IPS-NIHi11 (cell line): ENCODE data around the gene UPK1A.

Experiments
- DNase-seq: peaks from one replicate; pipeline ENCODE4 v3.0.0; 2012; ENCODE audit warnings: mixed read lengths, low spot score

UPK1A gene

DNA sequence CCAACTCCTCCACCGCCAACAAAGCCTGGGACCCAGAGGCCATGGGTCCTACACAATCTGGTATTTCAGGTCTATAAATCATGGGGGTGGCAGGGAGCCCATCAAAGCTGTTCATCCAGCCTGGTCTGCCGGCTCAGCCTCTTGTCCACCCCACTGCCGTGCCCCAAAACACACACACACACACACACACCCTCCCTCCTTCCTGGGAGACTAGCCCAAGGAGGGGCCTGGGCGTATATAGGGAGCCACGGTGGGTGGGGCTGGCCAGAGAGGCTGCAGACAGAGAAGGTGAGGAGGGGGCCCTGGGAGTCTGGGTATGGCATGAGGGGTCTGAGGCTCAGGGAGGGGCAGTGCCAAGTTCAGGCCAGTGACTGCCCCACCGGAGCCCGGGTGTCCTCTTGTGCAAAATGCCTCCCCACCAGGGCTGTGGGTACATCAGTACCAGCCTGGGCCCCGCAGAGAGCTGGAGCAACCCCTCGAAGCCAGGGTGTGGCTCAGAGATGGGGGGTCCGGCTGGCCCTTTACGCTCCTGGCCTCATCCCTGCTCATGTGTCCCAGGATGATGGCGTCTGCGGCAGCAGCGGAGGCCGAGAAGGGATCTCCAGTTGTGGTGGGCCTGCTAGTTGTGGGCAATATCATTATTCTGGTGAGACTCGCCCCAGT lies at the start of gene UPK1A:
Gene UPK1A, plus strand, starts transcription at position 267 of the 663 bp plus-strand sequence. Its CDS starts 296 bp downstream, at position 563.
- DNase-seq, result peak; percentile 11

DNA sequence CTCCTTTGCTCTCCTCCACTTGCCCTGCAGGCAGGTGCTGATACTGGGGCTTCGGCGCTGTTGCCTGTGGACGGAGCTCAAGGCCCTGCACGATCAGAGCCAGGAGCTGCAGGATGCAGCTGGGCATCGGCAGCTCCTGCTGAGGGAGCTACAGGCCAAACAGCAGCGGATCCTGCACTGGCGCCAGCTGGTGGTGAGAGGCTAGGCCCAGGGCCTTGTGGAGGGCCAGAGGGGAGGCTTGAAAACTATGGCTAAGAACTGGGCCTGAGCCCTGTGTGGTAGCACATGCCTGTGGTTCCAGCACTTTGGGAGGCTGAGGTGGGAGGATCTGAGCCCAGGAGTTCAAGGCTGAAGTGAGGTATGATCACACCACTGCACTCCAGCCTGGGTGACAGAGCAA lies 47.5 kb upstream of the UPK1A start:
- no peak for DNase-seq

DNA sequence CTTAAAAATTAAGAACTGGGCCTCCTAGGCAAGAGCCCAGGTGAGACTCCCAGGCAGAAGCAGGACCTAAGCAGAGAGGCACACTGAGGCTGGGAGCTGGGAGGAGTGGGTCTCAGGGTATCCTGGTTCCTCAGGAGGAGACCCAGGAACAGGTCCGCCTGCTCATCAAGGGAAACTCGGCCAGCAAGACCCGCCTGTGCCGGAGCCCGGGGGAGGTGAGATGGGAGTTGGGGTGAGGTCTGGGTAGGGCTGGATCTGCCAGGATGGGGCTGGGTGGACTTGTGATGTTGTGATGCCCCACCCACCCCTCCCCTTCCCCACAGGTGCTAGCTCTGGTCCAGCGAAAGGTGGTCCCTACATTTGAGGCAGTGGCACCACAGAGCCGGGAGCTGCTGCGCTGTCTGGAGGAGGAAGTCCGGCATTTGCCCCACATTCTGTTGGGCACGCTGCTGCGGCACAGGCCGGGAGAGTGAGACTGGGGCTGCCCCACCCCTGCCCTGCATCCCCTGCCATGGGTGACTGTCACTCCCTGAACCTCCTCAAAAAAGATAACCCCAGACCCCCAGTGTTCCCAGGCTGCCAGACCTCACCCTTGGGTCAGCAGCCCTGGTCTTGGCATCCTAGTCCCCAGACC lies 46.9 kb upstream of the UPK1A start:
- no peak for DNase-seq

DNA sequence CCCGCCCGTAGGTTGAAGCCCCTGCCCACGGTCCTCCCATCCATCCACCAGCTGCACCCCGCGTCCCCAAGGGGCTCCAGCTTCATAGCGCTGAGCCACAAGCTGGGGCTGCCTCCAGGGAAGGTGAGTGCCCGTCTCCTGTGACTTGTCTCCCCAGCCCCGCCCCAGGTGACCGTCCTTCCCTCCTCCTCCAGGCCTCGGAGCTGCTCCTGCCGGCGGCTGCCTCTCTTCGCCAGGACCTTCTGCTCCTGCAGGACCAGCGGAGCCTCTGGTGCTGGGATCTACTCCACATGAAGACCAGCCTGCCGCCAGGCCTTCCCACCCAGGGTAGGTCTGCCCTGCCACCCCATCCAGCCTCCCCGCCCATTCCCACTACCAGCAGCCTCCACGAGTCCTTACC lies 46.3 kb upstream of the UPK1A start:
- DNase-seq, result no peak

DNA sequence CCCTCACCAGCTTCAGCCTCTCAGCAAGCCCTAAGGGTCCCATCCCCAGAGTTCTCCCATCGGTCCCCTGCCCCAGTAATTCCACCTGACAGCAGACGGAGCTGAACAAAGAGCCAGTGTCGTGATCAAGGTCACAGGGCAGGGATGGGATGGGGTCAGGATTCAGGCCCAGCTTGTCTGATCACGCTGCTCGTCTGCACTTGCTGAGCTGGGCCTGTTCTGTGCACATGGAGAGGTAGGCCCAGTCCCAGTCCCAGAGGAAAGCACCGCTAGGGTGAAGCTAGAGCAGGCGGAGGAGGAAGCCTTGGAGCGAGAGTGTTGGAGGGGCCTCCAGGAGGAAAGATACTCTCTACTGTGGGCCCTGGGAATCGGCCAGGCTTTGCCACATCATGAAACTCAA lies 44.6 kb upstream of the UPK1A start:
- no peak for DNase-seq

DNA sequence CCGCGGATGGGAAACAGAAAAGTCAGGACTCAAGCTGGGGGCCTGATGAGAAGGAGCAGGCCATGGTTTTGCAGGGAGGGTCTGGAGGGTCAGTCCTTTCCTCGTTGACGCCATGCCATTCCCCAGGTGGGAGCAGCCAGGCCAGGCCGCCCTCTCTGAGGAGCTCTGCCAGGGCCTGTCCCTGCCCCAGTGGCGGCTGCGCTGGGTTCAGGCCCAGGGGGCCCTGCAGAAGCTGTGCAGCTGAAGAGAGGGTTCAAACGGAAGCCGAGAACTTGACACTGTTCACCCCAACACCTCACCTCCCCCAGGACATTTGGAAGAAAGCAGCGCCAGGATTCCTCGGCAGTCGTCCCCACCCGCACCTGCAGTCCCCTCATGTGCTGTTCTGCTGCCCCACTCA lies 43.6 kb upstream of the UPK1A start:
- no peak for DNase-seq

DNA sequence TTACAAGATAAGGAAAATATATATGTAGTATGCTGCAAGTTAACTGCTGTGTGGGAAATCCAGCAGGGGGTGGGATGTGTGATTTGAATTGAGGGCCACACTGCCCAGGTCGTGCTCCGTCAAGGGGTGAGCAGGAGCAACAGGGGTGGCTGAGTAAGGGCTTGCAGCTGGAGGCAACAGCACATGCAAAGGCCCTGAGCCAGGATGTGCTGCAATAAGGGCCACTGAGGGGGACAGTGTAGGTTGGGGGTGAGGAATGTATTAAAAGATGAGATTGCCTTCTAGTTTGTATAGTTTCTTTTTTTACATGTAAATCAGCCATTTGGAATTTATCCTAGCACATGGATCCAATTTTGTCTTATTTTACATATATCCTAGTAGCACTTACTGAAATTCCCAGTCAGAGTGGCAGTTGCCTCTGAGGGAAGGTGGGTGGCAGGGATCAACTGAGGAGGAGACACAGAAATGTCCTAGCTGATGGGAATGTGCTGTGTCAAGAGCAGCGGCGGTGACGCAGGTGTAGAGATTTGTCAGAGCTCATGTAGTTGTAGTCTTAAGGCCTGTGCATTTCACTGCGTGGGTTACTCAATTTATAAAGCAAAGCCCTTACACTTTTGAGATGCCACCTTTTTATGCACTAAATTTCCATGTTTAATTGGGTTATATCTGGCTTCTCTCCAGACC lies 42.8 kb upstream of the UPK1A start:
- no peak for DNase-seq

DNA sequence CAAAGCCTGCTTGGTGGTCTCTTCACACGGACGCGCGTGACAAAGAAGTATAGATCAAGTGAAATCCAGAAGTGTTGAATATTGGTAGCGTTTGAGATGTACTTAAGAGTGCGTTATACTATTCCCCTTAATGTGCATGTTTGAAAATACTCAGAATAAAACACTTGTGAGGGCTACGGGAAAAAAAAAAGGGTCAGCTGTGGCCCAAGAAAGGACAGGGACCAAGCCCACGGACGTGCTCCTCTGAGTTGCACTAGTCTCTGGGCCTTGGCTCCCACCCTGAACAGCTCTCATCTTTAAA lies 38.1 kb upstream of the UPK1A start:
- DNase-seq, result no peak

DNA sequence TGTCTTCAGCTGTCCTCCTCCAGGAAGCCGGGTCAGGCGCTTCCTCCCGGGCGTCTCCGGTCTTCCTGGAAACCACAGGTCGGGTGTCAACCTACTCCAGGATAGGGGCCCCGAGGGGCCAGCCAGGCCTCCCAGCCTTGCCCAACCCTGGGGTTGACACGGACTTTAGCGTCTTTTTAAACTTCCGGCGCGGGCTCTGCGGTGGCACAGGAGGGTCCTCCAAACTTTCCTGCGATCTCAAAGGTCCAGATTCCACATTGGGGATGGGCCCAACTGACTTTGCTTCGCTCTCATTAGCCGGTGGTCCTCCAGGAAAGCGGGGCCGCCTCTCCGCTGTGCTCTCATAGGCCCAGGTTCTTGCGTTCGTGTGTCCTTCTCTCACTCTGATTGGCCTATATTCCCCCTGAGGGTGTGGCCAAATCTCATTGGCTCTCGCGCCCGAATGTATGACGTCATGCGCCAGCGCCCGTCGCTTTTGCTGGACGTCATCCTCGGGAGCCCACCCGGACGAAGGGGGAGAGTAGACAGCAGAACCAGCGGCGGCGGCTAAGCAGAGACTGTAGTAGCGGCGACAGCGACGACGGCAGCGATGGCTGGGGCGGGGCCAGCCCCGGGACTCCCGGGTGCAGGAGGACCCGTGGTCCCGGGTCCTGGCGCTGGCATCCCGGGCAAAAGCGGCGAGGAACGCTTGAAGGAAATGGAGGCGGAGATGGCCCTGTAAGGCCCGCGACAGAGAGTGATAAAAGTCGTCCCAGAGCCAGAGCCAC lies 37.6 kb upstream of the UPK1A start, which contains the start of gene RBM42:
Gene RBM42, plus strand, starts transcription at position 472 of the 767 bp plus-strand sequence. Its CDS starts 118 bp downstream, at position 590.
- peak; percentile 99 for DNase-seq

DNA sequence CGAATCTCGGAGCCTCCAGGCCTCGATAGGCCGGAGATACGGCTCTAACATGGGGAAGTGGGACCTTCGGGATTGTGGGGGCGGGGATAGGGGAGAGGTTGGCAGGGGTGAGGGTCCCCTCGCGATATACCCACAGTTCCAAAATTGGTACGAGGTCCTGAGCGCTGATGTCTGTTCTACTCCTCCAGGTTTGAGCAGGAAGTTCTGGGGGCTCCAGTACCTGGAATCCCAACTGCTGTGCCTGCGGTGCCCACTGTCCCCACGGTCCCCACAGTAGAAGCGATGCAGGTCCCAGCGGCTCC lies 37.0 kb upstream of the UPK1A start:
- no peak for DNase-seq

DNA sequence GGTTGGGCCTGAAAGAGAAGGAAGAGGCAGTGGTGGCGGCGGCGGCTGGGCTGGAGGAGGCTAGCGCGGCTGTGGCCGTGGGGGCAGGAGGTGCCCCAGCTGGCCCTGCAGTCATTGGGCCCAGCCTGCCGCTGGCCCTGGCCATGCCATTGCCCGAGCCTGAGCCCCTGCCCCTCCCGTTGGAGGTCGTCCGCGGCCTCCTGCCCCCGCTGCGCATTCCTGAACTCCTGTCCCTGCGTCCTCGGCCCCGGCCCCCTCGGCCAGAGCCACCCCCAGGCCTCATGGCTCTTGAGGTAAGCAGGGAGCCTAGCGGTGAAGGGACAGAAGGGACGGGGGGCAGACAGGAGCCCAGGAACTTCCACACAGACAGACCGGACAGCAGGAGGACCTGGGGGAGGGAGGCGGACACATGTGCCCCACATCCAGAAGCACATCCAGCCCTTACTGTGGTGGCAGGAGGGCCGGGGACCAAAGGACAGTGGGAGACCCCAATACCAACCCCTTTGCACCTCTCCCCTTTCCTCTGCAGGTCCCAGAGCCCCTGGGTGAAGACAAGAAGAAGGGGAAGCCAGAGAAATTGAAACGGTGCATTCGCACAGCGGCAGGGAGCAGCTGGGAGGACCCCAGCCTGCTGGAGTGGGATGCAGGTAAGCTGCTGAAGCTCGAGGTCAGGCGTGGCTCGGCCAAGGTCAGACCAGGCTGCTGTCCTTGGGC lies 32.4 kb upstream of the UPK1A start:
- DNase-seq, result no peak

DNA sequence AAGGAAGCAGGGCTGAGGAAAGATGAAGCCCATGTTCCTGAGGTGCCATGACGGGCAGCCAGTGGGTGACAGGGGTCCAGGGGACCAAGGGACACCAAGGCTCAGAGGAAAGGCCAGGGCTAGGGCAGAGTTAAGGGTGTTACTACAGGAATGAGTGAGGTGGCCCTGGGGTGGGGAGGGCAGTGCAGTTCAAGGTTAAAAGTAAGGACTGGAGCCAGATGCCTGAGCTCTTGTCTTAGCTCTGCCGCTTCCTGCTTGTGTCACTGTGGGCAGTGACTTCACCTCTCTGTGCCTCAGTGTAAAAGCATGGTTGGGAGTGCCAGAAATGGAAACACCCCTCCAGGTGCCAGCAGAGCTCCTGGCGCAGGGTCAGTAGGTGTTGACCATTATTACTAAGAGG lies 29.7 kb upstream of the UPK1A start:
- DNase-seq, result no peak

DNA sequence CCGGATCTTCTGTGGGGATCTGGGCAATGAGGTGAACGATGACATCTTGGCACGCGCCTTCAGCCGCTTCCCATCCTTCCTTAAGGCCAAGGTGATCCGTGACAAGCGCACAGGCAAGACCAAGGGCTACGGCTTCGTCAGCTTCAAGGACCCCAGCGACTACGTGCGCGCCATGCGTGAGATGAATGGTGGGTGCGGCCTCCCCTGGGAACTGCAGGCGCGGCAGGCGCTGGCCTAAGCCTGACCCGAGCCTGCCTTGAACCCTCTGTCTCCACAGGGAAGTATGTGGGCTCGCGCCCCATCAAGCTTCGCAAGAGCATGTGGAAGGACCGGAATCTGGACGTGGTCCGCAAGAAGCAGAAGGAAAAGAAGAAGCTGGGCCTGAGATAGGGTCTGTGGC lies 29.2 kb upstream of the UPK1A start:
- no peak for DNase-seq

DNA sequence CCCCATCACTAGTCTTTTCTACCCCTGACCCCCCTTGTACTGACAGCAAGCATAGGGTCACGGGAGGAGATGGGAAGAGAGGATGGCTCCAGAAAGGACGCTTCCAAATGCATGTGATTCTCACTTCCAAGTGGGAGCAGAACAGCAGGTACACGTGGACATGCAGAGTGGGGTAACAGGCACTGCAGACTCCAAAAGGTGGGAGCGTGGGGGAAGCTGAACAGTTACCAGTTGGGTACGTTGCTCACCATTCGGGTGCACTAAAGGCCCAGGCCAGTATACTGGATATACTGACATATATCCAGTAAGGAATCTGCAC lies 27.0 kb upstream of the UPK1A start:
- no peak for DNase-seq

DNA sequence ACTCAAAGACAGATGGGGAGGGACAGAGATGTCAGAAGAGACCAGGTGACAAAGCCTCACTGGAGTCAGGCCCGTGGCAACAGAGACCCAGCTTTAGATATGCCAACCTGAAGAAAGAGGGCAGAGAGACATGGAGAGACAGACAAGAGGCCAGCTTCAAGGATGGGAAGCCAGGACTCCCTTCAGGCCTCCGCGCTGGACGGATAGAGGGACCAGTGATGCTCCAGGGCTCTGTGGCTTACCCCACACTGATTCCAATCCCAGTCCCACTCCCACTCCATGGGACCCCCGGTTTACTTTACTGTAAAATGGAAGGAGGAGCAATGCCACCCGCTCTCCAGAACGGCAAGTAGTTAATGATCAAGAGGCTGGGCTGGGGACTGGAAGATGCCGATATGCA lies 26.5 kb upstream of the UPK1A start:
- no peak for DNase-seq

DNA sequence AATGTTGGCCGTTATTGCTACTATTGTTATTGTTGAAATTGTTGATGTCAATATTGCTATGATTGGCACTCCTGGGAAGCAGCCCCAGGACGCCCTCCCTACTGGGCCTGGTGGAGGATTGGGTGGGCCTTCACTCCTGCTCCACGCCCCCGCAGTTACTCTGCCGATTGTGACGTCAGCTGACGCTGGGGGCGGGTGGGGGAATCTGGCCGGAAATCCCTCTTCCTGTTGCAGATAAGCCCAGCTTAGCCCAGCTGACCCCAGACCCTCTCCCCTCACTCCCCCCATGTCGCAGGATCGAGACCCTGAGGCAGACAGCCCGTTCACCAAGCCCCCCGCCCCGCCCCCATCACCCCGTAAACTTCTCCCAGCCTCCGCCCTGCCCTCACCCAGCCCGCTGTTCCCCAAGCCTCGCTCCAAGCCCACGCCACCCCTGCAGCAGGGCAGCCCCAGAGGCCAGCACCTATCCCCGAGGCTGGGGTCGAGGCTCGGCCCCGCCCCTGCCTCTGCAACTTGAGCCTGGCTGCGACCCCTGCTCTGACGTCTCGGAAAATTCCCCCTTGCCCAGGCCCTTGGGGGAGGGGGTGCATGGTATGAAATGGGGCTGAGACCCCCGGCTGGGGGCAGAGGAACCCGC lies 24.7 kb upstream of the UPK1A start, which contains the start of gene ETV2:
Gene ETV2, plus strand, starts transcription at position 231 of the 637 bp plus-strand sequence. CDS start 716 bp downstream, outside the sequence.
- peak; percentile 74 for DNase-seq

DNA sequence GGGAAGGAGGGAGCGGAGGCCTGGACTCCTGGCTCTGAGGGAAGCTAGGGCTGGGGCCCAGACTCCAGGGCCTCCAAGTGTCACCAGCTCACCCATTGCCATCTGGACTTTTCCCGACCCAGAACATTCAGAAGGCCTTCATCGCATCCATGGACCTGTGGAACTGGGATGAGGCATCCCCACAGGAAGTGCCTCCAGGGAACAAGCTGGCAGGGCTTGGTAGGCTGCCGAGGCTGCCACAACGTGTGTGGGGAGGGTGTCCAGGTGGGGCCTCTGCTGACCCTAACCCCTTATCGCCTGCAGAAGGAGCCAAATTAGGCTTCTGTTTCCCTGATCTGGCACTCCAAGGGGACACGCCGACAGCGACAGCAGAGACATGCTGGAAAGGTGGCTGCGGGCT lies 24.0 kb upstream of the UPK1A start:
- no peak for DNase-seq

DNA sequence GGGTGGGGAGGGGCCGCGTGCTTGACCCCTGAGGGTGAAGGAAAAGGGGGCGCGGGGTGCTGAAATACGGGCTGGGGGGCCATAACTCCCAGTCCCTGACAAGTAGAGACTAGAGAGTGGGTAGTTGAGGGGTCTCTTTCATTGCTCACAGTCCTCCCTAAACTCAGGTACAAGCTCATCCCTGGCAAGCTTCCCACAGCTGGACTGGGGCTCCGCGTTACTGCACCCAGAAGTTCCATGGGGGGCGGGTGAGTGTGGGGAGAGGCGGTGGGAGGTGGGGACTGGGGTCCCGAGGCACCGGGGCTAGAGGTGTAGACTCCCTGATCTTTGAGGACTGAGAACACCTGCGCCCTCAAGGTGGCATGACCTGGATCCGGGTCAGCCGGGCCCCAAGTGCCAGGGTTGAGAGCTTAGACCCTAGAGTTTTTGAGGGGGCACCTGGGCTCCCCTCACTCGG lies 23.5 kb upstream of the UPK1A start:
- DNase-seq, result no peak

DNA sequence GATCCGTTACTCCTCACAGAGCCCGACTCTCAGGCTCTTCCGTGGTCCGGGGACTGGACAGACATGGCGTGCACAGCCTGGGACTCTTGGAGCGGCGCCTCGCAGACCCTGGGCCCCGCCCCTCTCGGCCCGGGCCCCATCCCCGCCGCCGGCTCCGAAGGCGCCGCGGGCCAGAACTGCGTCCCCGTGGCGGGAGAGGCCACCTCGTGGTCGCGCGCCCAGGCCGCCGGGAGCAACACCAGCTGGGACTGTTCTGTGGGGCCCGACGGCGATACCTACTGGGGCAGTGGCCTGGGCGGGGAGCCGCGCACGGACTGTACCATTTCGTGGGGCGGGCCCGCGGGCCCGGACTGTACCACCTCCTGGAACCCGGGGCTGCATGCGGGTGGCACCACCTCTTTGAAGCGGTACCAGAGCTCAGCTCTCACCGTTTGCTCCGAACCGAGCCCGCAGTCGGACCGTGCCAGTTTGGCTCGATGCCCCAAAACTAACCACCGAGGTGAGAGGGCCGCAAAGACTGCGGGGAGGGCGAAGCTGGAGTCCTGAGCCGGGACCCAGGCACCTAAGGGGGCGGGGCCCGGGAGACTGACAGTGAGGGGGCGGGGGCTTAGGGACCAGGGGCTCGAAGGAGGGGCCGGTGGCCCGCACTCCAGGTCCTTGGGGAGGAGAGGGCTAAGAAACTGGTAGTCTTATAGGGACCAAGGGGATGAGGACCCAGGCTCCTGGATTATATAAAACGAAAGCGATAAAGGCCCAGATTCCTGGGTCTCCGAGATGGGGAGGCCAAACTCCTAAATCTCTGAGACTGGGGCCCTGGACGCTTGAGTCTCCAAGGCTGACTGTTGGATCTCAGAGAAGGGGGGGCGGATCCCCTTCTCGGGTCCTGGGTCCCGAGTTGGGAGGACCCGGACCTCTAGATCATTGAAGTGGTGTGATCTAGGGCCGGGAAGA lies 22.8 kb upstream of the UPK1A start:
- DNase-seq, result peak; percentile 83

DNA sequence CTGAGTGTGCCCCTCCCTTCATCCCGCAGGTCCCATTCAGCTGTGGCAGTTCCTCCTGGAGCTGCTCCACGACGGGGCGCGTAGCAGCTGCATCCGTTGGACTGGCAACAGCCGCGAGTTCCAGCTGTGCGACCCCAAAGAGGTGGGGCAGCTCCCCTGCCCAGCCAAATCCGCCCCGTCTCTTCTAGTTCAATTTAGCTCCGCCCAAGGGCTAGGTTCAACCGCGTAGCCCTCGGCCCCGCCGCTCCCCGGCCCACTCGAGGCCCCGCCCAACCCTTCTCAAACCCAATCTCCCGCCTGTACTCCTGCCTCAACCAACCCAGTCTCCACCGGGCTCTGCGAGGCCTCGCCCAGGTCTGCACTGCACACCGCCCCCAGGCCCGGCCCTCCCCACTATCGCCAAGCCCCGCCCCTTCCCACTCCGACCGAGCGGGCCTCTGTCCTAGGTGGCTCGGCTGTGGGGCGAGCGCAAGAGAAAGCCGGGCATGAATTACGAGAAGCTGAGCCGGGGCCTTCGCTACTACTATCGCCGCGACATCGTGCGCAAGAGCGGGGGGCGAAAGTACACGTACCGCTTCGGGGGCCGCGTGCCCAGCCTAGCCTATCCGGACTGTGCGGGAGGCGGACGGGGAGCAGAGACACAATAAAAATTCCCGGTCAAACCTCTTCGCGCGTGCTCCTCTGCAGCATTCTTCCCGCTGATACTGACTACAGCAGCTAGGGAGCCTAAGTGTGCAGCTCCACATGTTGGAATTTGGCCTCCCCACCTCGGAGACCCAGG lies 21.9 kb upstream of the UPK1A start:
- peak; percentile 89 for DNase-seq
